Tibial nerve (tissue), 4 donors: ENCODE measurements around the gene GNG12. TPM values are rescaled to one million over a fixed set of nuclear protein-coding genes. Genes with fewer than 3 reads are reported as not detected.

ENCODE experiments used
- DNase-seq, 2 donors: peaks; one replicate each; pipeline ENCODE4 v3.0.0-alpha.2; 2019; ENCODE audit warnings: low spot score in 2 of 2
- H3K27ac ChIP-seq, 4 donors: fragments of 200-600 bp; sonication (generic) in 3 of 4; one replicate each; pipeline ENCODE4 v1.5.1; 2017 to 2019; ENCODE audit warnings: mild to moderate bottlenecking in 1 of 4
- H3K27me3 ChIP-seq, 2 donors: fragments of 200-600 bp; sonication (generic) in 1 of 2; one replicate each; pipeline versions ENCODE4 v1.5.1 to v1.6.0; 2017 to 2019
- H3K36me3 ChIP-seq, 3 donors: fragments of 200-600 bp; sonication (generic); one replicate each; pipeline ENCODE4 v1.5.1; 2018 to 2019
- H3K4me1 ChIP-seq, 4 donors: fragments of 200-600 bp; sonication (generic) in 3 of 4; one replicate each; pipeline ENCODE4 v1.5.1; 2017 to 2019
- H3K4me3 ChIP-seq, 4 donors: fragments of 200-600 bp; sonication (generic) in 3 of 4; one replicate each; pipeline ENCODE4 v1.5.1; 2017 to 2019; ENCODE audit warnings: mild to moderate bottlenecking in 1 of 4, moderate library complexity in 1 of 4
- H3K9me3 ChIP-seq, 4 donors: fragments of 200-600 bp; sonication (generic) in 3 of 4; one replicate each; pipeline ENCODE4 v1.5.1; 2017 to 2019
- EP300 ChIP-seq, 2 donors: sonication (generic); formaldehyde crosslinking; IDR thresholded peaks; one replicate each; pipeline ENCODE4 v1.6.1; 2017; ENCODE audit warnings: antibody characterized with exemption in 2 of 2, mild to moderate bottlenecking in 1 of 2
- POLR2A ChIP-seq, 2 donors: fragments of 450-650 bp; IDR thresholded peaks; one replicate each; pipeline ENCODE4 v1.6.1; 2017; ENCODE audit warnings: antibody characterized with exemption in 2 of 2, mild to moderate bottlenecking in 2 of 2, moderate library complexity in 2 of 2
- WGBS, 2 donors: methylation state at CpG; one replicate each; pipeline ENCODE4 v1.1.5; 2018; 5-methylcytosine and 5-hydroxymethylcytosine counted together
- total RNA-seq, 4 donors: library from RNA; depleted of rRNA; stranded (reverse); fragments of >200 nt; gene quantifications; one replicate each; pipeline ENCODE4 v1.1.0, GENCODE V29; 2016
- TF ChIP-seq, protein P1 (sequence below), 5 experiments: fragments of 200-600 bp in 3 of 5; fragments of 450-650 bp in 2 of 5; sonication (generic) in 3 of 5; IDR thresholded peaks; one replicate each; pipeline ENCODE4 v1.5.1; 2016 to 2019; ENCODE audit warnings: antibody characterized with exemption in 5 of 5, mild to moderate bottlenecking in 3 of 5, moderate library complexity in 2 of 5

GNG12 gene
- total RNA-seq, 4 donors from 2014 or later = 55.9 to 71.8 (median 68.4) TPM

DNA sequence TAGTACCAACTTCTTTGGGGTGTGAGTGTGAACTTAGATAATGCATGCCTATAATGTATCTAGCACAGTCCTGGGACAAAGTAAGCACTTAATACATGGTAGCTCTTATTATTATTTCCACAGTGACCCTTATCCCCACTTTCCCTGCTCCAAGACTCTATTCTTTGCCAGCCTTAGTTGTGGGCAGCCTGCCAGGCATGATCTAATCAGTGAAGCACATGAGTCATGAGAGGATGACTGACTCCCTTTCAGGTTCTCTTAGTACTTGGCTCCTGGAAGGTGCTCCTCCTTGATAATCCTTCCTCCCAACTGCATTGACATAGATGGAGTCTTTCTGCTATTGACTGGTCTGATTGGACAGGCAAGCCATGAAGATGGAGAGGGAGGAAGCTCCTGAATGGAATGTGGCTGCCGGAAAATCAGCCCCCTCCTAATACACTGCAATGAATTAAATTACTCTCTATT, 17.4 kb upstream of the GNG12 start:
- H3K27ac ChIP-seq = peak overlapping the region in 1 of 4 donors; percentile 53
- peaks cover 0 to 12% (median 0%) of the 10 kb centered on the region in 4 donors for H3K4me1 ChIP-seq
- no peaks in the 10 kb centered on the region for H3K36me3 ChIP-seq
- peak; percentile 52 to 85 for DNase-seq
- no peaks in the 10 kb centered on the region for H3K9me3 ChIP-seq
- TF ChIP-seq, protein P1, sequence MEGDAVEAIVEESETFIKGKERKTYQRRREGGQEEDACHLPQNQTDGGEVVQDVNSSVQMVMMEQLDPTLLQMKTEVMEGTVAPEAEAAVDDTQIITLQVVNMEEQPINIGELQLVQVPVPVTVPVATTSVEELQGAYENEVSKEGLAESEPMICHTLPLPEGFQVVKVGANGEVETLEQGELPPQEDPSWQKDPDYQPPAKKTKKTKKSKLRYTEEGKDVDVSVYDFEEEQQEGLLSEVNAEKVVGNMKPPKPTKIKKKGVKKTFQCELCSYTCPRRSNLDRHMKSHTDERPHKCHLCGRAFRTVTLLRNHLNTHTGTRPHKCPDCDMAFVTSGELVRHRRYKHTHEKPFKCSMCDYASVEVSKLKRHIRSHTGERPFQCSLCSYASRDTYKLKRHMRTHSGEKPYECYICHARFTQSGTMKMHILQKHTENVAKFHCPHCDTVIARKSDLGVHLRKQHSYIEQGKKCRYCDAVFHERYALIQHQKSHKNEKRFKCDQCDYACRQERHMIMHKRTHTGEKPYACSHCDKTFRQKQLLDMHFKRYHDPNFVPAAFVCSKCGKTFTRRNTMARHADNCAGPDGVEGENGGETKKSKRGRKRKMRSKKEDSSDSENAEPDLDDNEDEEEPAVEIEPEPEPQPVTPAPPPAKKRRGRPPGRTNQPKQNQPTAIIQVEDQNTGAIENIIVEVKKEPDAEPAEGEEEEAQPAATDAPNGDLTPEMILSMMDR (IDR thresholded peaks at IDR 0.05) = no peak
- TF ChIP-seq EP300 (IDR thresholded peaks at IDR 0.05) = peak in 1 of 2 donors; percentile 51
- no peak for TF ChIP-seq POLR2A (IDR thresholded peaks at IDR 0.05)
- no peak overlapping the region for H3K4me3 ChIP-seq
- WGBS, 2 donors = 41 to 58% methylated on average over 1 of the region's 1 CpG
- H3K27me3 ChIP-seq = no peaks in the 10 kb centered on the region

DNA sequence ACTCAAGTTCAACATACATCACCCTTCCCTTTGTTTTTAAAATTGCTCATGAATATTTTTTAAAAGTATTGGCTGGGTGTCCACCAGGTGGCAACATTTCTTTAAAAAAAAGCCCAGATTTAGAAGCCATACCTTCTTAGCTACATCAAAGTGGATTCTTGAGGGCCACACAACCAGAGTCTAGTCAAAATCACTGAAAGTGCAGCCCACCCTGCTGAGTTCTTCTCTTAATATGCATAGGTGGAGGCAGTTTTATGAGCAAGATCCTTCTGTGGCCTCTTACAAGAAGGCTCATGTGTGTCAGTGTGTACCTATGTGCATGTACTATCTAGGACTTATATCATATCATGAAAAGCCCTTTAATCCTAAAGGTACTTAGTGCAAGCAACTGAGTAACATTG, 16.9 kb upstream of the GNG12 start:
- Histone ChIP-seq H3K27ac (no peak overlapping the region), H3K27me3 (no peaks in the 10 kb centered on the region), H3K9me3 (no peaks in the 10 kb centered on the region), H3K4me1 (peaks cover 0 to 12% (median 0%) of the 10 kb centered on the region in 4 donors), H3K36me3 (no peaks in the 10 kb centered on the region), H3K4me3 (no peak overlapping the region)
- TF ChIP-seq, protein P1 (IDR thresholded peaks at IDR 0.05) = peak; percentile 27 to 68 (median 40)
- TF ChIP-seq EP300 (IDR thresholded peaks at IDR 0.05) (no peak), POLR2A (IDR thresholded peaks at IDR 0.05) (no peak)
- DNase-seq = peak in 1 of 2 donors; percentile 23

DNA sequence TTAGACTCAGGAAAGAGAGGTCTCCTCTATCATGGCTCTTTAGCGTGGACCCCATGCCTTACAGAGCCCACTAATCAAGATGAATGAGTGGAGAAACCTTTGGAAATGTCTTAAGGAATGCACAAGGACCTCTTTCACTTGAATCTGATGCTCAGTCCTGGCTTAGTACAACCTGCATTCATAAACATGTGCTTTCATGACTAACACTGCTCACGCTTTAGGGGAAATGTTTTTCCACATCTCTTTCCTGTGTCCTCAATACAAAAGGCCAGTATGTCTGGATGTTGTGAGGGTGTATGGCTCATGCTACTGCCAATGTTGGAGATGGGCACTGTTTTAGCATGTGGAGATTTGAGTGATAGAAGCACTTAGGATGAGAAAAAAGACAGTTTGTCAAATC, 14.2 kb upstream of the GNG12 start:
- H3K27me3 ChIP-seq = no peaks in the 10 kb centered on the region
- H3K27ac ChIP-seq = no peak overlapping the region
- H3K4me1 ChIP-seq = peaks cover 0 to 12% (median 0%) of the 10 kb centered on the region in 4 donors
- H3K9me3 ChIP-seq = no peaks in the 10 kb centered on the region
- TF ChIP-seq EP300 (IDR thresholded peaks at IDR 0.05) (no peak), POLR2A (IDR thresholded peaks at IDR 0.05) (no peak)
- TF ChIP-seq, protein P1 (IDR thresholded peaks at IDR 0.05) = no peak
- DNase-seq = no peak
- H3K4me3 ChIP-seq = no peak overlapping the region
- whole genome bisulfite sequencing, 2 donors = 63 to 84% methylated on average over 2 of the region's 2 CpGs
- no peaks in the 10 kb centered on the region for H3K36me3 ChIP-seq

DNA sequence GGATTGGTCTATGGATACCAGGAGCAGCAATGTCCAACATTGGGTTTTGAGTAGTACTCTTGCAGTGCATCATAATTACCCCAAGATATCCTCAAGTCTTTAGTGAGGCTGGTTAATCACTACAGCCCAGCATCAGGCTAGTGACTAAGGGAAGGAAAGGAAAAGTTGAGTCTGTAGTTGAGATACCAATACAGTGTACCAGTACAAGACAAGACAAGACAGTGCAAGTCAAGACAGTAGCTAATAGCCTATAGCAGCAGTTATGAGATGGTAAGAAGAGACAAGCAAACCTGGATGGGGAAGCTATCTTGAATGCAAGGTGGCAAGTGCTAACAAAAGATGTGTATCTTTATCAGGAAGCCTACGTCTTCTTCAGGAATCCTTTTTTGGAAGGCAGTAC, 13.3 kb upstream of the GNG12 start:
- Histone ChIP-seq H3K4me1 (peaks cover 0 to 12% (median 0%) of the 10 kb centered on the region in 4 donors), H3K36me3 (no peaks in the 10 kb centered on the region), H3K27me3 (no peaks in the 10 kb centered on the region), H3K9me3 (no peaks in the 10 kb centered on the region), H3K27ac (no peak overlapping the region), H3K4me3 (no peak overlapping the region)
- TF ChIP-seq POLR2A (IDR thresholded peaks at IDR 0.05) (no peak), EP300 (IDR thresholded peaks at IDR 0.05) (no peak)
- TF ChIP-seq, protein P1 (IDR thresholded peaks at IDR 0.05) = no peak
- 90 to 97% methylated on average over 1 of the region's 1 CpG for WGBS, 2 donors
- DNase-seq = no peak

DNA sequence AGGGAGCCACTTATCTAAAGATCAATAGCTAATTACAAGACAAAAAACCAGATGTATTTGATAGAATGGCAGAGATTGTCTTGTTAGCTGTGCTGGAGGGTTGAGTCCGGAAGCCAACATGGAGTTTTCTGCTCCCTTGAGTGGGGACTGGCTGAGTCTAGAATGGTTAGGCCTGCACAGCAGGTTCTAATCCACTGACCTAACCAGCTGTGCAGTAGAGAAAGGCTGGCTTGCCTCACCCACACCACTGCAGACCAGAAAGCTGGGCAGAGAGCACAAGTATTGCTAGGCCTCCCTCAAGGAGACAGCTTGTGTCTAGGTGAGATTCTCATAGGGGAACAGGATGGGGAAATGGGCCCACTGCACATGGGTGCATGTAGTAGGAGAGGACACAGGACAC, 11.7 kb upstream of the GNG12 start:
- Histone ChIP-seq H3K27ac (no peak overlapping the region), H3K4me3 (no peak overlapping the region)
- TF ChIP-seq POLR2A (IDR thresholded peaks at IDR 0.05) (no peak), EP300 (IDR thresholded peaks at IDR 0.05) (no peak)
- TF ChIP-seq, protein P1 (IDR thresholded peaks at IDR 0.05) = no peak

More for the DNA sequence above, 11.7 kb upstream of the GNG12 start:
- Histone ChIP-seq H3K27me3 (no peaks in the 10 kb centered on the region), H3K9me3 (no peaks in the 10 kb centered on the region), H3K36me3 (no peaks in the 10 kb centered on the region), H3K4me1 (peaks cover 0 to 12% (median 1%) of the 10 kb centered on the region in 4 donors)
- DNase-seq = no peak
- WGBS, 2 donors = 91 to 100% methylated on average over 1 of the region's 1 CpG
